Endodermal cell (in vitro differentiated cells): ENCODE measurements around the gene SNX2. TPM values are rescaled to one million over a fixed set of nuclear protein-coding genes. Genes with fewer than 3 reads are reported as not detected.

Experiments used
- DNase-seq: peaks from one replicate; pipeline ENCODE4 v3.0.0-alpha.2; 2017
- H3K27ac ChIP-seq: 2 replicates; pipeline ENCODE4 v1.5.1; 2013; ENCODE audit warnings: mild to moderate bottlenecking, low read depth, low read length, moderate library complexity
- H3K27me3 ChIP-seq: 2 replicates; pipeline ENCODE4 v1.6.1; 2013; ENCODE audit warnings: mild to moderate bottlenecking, low read length, moderate library complexity; ENCODE audit not compliant: insufficient read depth, control insufficient read depth, poor library complexity, severe bottlenecking
- H3K36me3 ChIP-seq: 2 replicates; pipeline ENCODE4 v1.7.0; 2013; ENCODE audit warnings: mild to moderate bottlenecking, low read length, moderate library complexity; ENCODE audit not compliant: control insufficient read depth, insufficient read depth
- H3K4me1 ChIP-seq: one replicate; pipeline ENCODE4 v1.7.0; 2013; ENCODE audit warnings: low read length; ENCODE audit not compliant: control insufficient read depth, insufficient read depth
- H3K4me3 ChIP-seq: 2 replicates; pipeline ENCODE4 v1.5.1; 2013; ENCODE audit warnings: mild to moderate bottlenecking, low read length, moderate library complexity
- H3K9ac ChIP-seq: 2 replicates; pipeline ENCODE4 v1.6.1; 2013; ENCODE audit warnings: mild to moderate bottlenecking, low read length, moderate library complexity; ENCODE audit not compliant: poor library complexity, severe bottlenecking; ENCODE audit errors: extremely low read depth
- H3K9me3 ChIP-seq: 2 replicates; pipeline ENCODE4 v1.6.1; 2013; ENCODE audit warnings: mild to moderate bottlenecking, low read length, moderate library complexity; ENCODE audit not compliant: control insufficient read depth
- H3K27ac Mint-ChIP-seq: 2 replicates; pipeline ENCODE4 v1.8.0; 2020; ENCODE audit warnings: mixed read lengths
- H3K27me3 Mint-ChIP-seq: 2 replicates; pipeline ENCODE4 v1.8.0; 2021; ENCODE audit warnings: mild to moderate bottlenecking, mixed read lengths; ENCODE audit not compliant: insufficient read depth
- H3K36me3 Mint-ChIP-seq: 2 replicates; pipeline ENCODE4 v1.8.0; 2020; ENCODE audit warnings: low read depth, mixed read lengths
- H3K4me1 Mint-ChIP-seq: 2 replicates; pipeline ENCODE4 v1.8.0; 2020; ENCODE audit warnings: mixed read lengths
- H3K4me3 Mint-ChIP-seq: 2 replicates; pipeline ENCODE4 v1.8.0; 2020; ENCODE audit warnings: mild to moderate bottlenecking, moderate library complexity, mixed read lengths
- H3K9me3 Mint-ChIP-seq: 2 replicates; pipeline ENCODE4 v1.8.0; 2020; ENCODE audit warnings: mild to moderate bottlenecking, mixed read lengths
- WGBS, 2 experiments: methylation state at CpG; one replicate each; pipeline versions ENCODE4 v1.1.5 to v1.1.7; 2013; ENCODE audit warnings: missing lambda C conversion rate in 2 of 2, mixed read lengths in 1 of 2; ENCODE audit not compliant: insufficient coverage in 1 of 2, insufficient read length in 1 of 2; 5-methylcytosine and 5-hydroxymethylcytosine counted together
- total RNA-seq, 2 donors: library from RNA; stranded (reverse); fragmentation: NEBNext Ultra II Directional in 1 of 2; extraction: Animal tissue kit (Norgen Biotek cat#: 25700) in 1 of 2; gene quantifications; 2 replicates in 1 of 2; 3 replicates in 1 of 2; pipeline ENCODE4 v1.2.1, GENCODE V29; 2021
- TF ChIP-seq, protein P1 (sequence below): fragments of 200-600 bp; sonication (generic); conservative IDR thresholded peaks from 2 replicates; pipeline ENCODE4 v1.5.0; 2021; ENCODE audit warnings: antibody characterized with exemption, mild to moderate bottlenecking

SNX2 gene
- total RNA-seq, 2 donors from 2014 or later, result 69.8 to 83.2 TPM

DNA sequence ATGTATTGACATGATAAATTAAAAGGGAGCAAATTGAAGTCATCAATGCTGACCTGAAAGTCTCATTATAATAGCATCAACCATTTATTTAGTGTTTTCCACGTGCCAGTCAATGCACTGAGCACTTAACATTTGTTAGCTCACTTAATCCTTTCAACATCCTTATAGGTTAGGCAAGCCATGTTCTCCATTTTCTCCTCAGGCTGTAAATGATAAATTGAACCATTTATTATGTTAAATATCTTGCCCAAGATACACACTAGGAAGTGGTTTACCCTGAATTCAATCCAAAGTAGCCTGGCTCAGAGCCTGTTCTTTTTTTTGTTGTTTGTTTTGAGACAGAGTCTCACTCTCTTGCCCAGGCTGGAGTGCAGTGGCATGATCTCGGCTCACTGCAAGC lies 25.0 kb upstream of the SNX2 start:
- 97% methylated on average over 2 of the region's 2 CpGs; no CpG with 5 or more reads in 1 of the 2 experiments for WGBS, 2 experiments
- peaks cover 15% of the 10 kb centered on the region for H3K4me1 Mint-ChIP-seq
- H3K4me3 Mint-ChIP-seq, result no peak overlapping the region
- H3K27ac Mint-ChIP-seq, result no peak overlapping the region
- DNase-seq, result no peak
- no peaks in the 10 kb centered on the region for H3K27me3 Mint-ChIP-seq
- H3K9me3 Mint-ChIP-seq, result no peaks in the 10 kb centered on the region
- H3K9me3 ChIP-seq, result no peaks in the 10 kb centered on the region
- H3K36me3 ChIP-seq, result no peaks in the 10 kb centered on the region
- H3K36me3 Mint-ChIP-seq, result no peaks in the 10 kb centered on the region
- peaks cover 4% of the 10 kb centered on the region for H3K4me1 ChIP-seq
- TF ChIP-seq, protein P1, sequence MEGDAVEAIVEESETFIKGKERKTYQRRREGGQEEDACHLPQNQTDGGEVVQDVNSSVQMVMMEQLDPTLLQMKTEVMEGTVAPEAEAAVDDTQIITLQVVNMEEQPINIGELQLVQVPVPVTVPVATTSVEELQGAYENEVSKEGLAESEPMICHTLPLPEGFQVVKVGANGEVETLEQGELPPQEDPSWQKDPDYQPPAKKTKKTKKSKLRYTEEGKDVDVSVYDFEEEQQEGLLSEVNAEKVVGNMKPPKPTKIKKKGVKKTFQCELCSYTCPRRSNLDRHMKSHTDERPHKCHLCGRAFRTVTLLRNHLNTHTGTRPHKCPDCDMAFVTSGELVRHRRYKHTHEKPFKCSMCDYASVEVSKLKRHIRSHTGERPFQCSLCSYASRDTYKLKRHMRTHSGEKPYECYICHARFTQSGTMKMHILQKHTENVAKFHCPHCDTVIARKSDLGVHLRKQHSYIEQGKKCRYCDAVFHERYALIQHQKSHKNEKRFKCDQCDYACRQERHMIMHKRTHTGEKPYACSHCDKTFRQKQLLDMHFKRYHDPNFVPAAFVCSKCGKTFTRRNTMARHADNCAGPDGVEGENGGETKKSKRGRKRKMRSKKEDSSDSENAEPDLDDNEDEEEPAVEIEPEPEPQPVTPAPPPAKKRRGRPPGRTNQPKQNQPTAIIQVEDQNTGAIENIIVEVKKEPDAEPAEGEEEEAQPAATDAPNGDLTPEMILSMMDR, result no peak
- H3K27me3 ChIP-seq, result no peaks in the 10 kb centered on the region
- H3K9ac ChIP-seq, result no peak overlapping the region
- no peak overlapping the region for H3K4me3 ChIP-seq
- no peak overlapping the region for H3K27ac ChIP-seq

GRCh38 chr5:122751293-122751782 lies 23.5 kb upstream of the SNX2 start:
- no peaks in the 10 kb centered on the region for H3K36me3 ChIP-seq
- peaks cover 17% of the 10 kb centered on the region for H3K4me1 Mint-ChIP-seq
- 31 to 38% methylated on average over 3 to 7 of the region's 7 CpGs for WGBS, 2 experiments
- peaks cover 4% of the 10 kb centered on the region for H3K4me1 ChIP-seq
- H3K9me3 Mint-ChIP-seq, result no peaks in the 10 kb centered on the region
- TF ChIP-seq, protein P1, result no peak
- peak overlapping the region; percentile 32 for H3K9ac ChIP-seq
- no peaks in the 10 kb centered on the region for H3K9me3 ChIP-seq
- peak overlapping the region; percentile 11 for H3K4me3 Mint-ChIP-seq
- DNase-seq, result peak; percentile 90
- H3K4me3 ChIP-seq, result no peak overlapping the region
- H3K36me3 Mint-ChIP-seq, result no peaks in the 10 kb centered on the region
- no peaks in the 10 kb centered on the region for H3K27me3 Mint-ChIP-seq
- H3K27ac Mint-ChIP-seq, result peak overlapping the region; percentile 93
- no peaks in the 10 kb centered on the region for H3K27me3 ChIP-seq
- no peak overlapping the region for H3K27ac ChIP-seq

DNA sequence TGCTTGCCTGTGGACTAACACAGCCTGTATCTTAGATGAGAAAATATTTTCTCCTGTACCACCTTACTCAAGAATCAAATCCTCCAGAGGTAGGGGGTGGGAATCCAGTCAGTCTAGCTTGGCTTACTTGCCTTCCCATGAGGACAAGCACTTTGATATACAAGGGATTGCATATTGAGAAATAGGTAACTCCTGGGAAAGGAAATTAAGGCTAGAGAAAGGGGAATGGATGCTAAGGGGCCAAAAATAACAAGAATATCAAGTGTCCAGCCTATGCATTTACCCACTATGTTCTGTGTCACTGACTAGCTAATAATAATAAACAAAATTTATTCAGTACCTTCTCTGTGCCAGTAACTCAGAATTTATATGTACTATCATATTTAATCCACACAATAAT lies 21.4 kb upstream of the SNX2 start:
- H3K27ac ChIP-seq, result no peak overlapping the region
- no peaks in the 10 kb centered on the region for H3K9me3 ChIP-seq
- no peaks in the 10 kb centered on the region for H3K27me3 Mint-ChIP-seq
- no peaks in the 10 kb centered on the region for H3K36me3 Mint-ChIP-seq
- H3K4me1 Mint-ChIP-seq, result peaks cover 22% of the 10 kb centered on the region
- H3K27ac Mint-ChIP-seq, result no peak overlapping the region
- DNase-seq, result no peak
- no peak overlapping the region for H3K9ac ChIP-seq
- H3K4me3 ChIP-seq, result no peak overlapping the region
- H3K36me3 ChIP-seq, result no peaks in the 10 kb centered on the region
- H3K27me3 ChIP-seq, result no peaks in the 10 kb centered on the region
- TF ChIP-seq, protein P1, result no peak
- peaks cover 4% of the 10 kb centered on the region for H3K4me1 ChIP-seq
- H3K9me3 Mint-ChIP-seq, result no peaks in the 10 kb centered on the region
- no peak overlapping the region for H3K4me3 Mint-ChIP-seq
